GM15510 (cell line): ENCODE data around the gene RCE1.

Experiments used
- POLR2A ChIP-seq: IDR thresholded peaks from 3 replicates; pipeline ENCODE4 v1.6.1; 2011; ENCODE audit warnings: borderline replicate concordance; ENCODE audit not compliant: insufficient read length; ENCODE audit errors: extremely low read depth

RCE1 gene

GRCh38 chr11:66842896-66843775 lies at the start of gene RCE1:
TSS of gene RCE1 (plus strand) at chr11:66843441. CDS start at chr11:66843456, 15 bp downstream.
- TF ChIP-seq POLR2A, result peak; percentile 96

GRCh38 chr11:66800720-66801428 lies 42.4 kb upstream of the RCE1 start:
- TF ChIP-seq POLR2A, result no peak

- no peak for TF ChIP-seq POLR2A
Measured at GRCh38 chr11:66809592-66809991, 33.6 kb upstream of the RCE1 start.

- no peak for TF ChIP-seq POLR2A
Measured at GRCh38 chr11:66810576-66811185, 32.6 kb upstream of the RCE1 start.

GRCh38 chr11:66814678-66815077 lies 28.6 kb upstream of the RCE1 start:
- no peak for TF ChIP-seq POLR2A

GRCh38 chr11:66815646-66816045 lies 27.6 kb upstream of the RCE1 start:
- TF ChIP-seq POLR2A, result no peak

GRCh38 chr11:66818231-66818955 lies 24.8 kb upstream of the RCE1 start:
- TF ChIP-seq POLR2A, result no peak

GRCh38 chr11:66820381-66820780 lies 22.9 kb upstream of the RCE1 start:
- TF ChIP-seq POLR2A, result no peak

GRCh38 chr11:66820901-66821300 lies 22.3 kb upstream of the RCE1 start:
- TF ChIP-seq POLR2A, result no peak

- no peak for TF ChIP-seq POLR2A
Measured at GRCh38 chr11:66823700-66824099, 19.5 kb upstream of the RCE1 start.

- no peak for TF ChIP-seq POLR2A
Measured at GRCh38 chr11:66834539-66834845, 8.7 kb upstream of the RCE1 start.

GRCh38 chr11:66834943-66835342 lies 8.3 kb upstream of the RCE1 start:
- TF ChIP-seq POLR2A, result no peak

GRCh38 chr11:66835768-66836405 lies 7.4 kb upstream of the RCE1 start:
- TF ChIP-seq POLR2A, result no peak

GRCh38 chr11:66840317-66841091 lies 2.7 kb upstream of the RCE1 start:
- no peak for TF ChIP-seq POLR2A
